ENCODE results near the gene BICRA.

Gene BICRA

DNA sequence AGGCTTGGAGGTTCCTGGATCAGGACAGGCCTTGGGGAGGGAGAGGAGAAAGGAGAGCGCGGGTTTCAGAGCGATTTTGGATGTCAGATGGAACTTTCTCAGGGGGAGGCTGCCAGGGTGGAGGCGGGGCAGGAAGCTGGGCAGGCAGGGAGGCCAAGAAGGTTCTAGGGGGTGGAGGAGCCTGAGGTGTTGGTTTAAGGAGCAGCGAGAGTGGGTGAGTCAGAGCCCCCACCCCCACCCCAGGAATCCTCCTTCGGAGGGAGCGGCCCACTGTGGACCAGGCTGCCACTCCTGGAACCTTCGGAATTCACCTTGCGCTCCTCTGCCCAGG lies 120.5 kb downstream of the BICRA start:
- peaks cover 18% of the 10 kb centered on the region for H3K4me1 Mint-ChIP-seq
- peaks cover 6% of the 10 kb centered on the region for H3K27me3 Mint-ChIP-seq (ENCODE audit: low read depth)
- H3K4me3 Mint-ChIP-seq, result peak overlapping the region; percentile 70 to 76 (median 71)
- TF ChIP-seq, protein P1, sequence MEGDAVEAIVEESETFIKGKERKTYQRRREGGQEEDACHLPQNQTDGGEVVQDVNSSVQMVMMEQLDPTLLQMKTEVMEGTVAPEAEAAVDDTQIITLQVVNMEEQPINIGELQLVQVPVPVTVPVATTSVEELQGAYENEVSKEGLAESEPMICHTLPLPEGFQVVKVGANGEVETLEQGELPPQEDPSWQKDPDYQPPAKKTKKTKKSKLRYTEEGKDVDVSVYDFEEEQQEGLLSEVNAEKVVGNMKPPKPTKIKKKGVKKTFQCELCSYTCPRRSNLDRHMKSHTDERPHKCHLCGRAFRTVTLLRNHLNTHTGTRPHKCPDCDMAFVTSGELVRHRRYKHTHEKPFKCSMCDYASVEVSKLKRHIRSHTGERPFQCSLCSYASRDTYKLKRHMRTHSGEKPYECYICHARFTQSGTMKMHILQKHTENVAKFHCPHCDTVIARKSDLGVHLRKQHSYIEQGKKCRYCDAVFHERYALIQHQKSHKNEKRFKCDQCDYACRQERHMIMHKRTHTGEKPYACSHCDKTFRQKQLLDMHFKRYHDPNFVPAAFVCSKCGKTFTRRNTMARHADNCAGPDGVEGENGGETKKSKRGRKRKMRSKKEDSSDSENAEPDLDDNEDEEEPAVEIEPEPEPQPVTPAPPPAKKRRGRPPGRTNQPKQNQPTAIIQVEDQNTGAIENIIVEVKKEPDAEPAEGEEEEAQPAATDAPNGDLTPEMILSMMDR (IDR thresholded peaks at IDR 0.05; ENCODE audit: unreplicated experiment in 3 of 3), result no peak
- H3K36me3 Mint-ChIP-seq (ENCODE audit: low read depth), result peaks cover 12% of the 10 kb centered on the region
- no peaks in the 10 kb centered on the region for H3K9me3 Mint-ChIP-seq
- peak overlapping the region; percentile 53 to 78 (median 64) for H3K27ac Mint-ChIP-seq

DNA sequence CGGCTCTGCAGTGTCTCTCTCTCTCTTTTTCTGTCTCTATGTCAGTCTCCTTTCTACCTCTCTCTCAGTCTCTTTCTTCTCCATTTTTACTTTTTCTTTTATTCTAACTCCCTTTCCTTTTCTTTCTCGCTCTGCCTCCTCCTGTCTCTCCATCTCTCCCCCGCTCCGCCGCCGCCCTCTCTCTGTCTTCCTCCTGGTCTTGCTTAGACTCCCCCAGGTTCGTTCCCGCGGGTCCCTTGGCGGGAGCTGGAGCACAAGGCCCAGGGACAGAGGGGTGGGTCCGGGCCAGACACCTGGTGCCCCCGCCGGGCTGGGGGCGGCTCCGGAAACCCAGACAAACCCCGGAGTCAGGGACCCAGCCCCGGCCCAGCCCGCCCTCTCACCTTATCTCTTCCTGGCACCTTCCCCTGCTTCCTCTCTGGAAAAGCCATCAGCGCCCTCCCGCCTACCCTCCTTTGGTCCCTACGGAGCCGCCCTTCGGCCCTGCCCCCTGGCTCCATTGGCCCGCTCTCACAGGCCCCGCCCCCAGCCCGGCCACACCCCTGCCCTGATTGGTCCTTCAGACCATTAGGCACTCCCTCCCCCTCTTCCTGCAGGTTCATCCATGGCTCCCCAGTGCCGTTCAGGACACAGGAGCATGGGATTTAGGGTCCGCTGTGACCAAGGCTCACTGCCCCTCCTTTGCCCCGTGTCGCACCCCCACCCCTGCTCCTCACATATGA lies 121.0 kb downstream of the BICRA start:
- peak overlapping the region; percentile 70 to 76 (median 71) for H3K4me3 Mint-ChIP-seq
- peaks cover 6% of the 10 kb centered on the region for H3K27me3 Mint-ChIP-seq (ENCODE audit: low read depth)
- H3K36me3 Mint-ChIP-seq (ENCODE audit: low read depth), result peaks cover 12% of the 10 kb centered on the region
- TF ChIP-seq, protein P1 (IDR thresholded peaks at IDR 0.05; ENCODE audit: unreplicated experiment in 3 of 3), result no peak
- peaks cover 18% of the 10 kb centered on the region for H3K4me1 Mint-ChIP-seq
- H3K9me3 Mint-ChIP-seq, result no peaks in the 10 kb centered on the region
- H3K27ac Mint-ChIP-seq, result peak overlapping the region; percentile 53 to 78 (median 64)

DNA sequence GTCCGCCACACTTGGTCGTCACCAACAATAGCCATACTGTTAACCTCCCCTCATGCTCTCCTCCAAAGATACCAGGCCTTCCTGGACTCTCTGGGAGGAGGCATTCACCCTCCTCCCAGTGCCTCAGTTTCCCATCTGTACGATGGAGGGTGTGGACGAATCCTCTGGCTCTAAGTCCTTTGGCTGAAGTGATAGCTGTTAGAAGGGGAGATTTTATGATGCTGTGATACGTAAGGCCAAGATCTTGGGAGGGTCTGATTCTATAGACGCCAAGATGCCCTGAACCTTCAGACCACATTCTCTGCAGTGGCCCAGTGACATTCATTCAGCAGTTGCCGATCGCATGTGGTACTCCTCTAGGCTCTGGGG lies 121.6 kb downstream of the BICRA start:
- Mint-ChIP-seq H3K4me1 (peaks cover 18% of the 10 kb centered on the region), H3K27ac (no peak overlapping the region), H3K9me3 (no peaks in the 10 kb centered on the region), H3K36me3 (ENCODE audit: low read depth) (peaks cover 12% of the 10 kb centered on the region), H3K4me3 (peak overlapping the region in 1 of 3 experiments; percentile 31), H3K27me3 (ENCODE audit: low read depth) (peaks cover 6% of the 10 kb centered on the region)
- TF ChIP-seq, protein P1 (IDR thresholded peaks at IDR 0.05; ENCODE audit: unreplicated experiment in 3 of 3), result no peak

DNA sequence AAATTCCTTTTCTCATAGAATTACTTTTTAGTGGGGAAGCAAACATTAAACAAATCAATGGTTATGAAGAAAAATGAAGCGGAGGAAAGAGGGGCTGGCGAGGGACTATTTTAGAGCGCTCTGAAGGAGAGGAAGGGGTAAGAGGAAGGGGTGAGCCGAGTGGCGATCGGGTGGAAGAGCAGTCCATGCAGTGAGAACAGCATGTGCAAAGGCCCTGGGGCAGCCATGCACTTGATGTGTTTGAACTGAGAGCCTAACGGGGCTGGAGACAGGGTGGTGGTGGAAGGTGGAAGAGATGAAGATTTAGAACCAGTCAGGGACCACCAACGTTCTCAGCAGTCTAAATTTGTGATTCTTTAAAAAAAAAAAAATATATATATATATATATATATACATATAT lies 122.0 kb downstream of the BICRA start:
- Mint-ChIP-seq H3K9me3 (no peaks in the 10 kb centered on the region), H3K4me1 (peaks cover 18% of the 10 kb centered on the region), H3K36me3 (ENCODE audit: low read depth) (peaks cover 13% of the 10 kb centered on the region), H3K27ac (no peak overlapping the region), H3K4me3 (no peak overlapping the region), H3K27me3 (ENCODE audit: low read depth) (peaks cover 6% of the 10 kb centered on the region)
- TF ChIP-seq, protein P1 (IDR thresholded peaks at IDR 0.05; ENCODE audit: unreplicated experiment in 3 of 3), result no peak

DNA sequence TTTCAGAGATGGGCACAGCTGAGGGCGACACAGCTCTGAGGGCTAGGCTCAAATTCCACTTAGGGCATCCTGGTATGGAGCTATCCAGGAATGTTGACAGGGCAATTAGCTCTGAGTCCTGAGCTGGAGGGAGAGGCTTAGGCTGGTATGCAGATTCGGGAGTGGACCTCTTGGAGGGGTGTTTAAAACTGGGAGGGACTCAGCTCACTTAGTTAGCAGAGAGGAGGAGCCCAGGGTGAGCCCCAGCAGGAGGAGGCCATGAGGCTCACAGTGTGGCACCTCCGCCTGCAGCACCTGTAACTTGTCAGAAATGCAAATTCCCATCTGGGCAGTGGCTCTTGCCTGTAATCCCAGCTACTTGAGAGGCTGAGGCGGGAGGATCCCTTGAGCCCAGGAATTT lies 126.2 kb downstream of the BICRA start:
- TF ChIP-seq, protein P1 (IDR thresholded peaks at IDR 0.05; ENCODE audit: unreplicated experiment in 3 of 3), result no peak
- Mint-ChIP-seq H3K4me3 (no peak overlapping the region), H3K27ac (no peak overlapping the region), H3K4me1 (no peaks in the 10 kb centered on the region), H3K36me3 (ENCODE audit: low read depth) (peaks cover 7% of the 10 kb centered on the region), H3K27me3 (ENCODE audit: low read depth) (no peaks in the 10 kb centered on the region), H3K9me3 (no peaks in the 10 kb centered on the region)

DNA sequence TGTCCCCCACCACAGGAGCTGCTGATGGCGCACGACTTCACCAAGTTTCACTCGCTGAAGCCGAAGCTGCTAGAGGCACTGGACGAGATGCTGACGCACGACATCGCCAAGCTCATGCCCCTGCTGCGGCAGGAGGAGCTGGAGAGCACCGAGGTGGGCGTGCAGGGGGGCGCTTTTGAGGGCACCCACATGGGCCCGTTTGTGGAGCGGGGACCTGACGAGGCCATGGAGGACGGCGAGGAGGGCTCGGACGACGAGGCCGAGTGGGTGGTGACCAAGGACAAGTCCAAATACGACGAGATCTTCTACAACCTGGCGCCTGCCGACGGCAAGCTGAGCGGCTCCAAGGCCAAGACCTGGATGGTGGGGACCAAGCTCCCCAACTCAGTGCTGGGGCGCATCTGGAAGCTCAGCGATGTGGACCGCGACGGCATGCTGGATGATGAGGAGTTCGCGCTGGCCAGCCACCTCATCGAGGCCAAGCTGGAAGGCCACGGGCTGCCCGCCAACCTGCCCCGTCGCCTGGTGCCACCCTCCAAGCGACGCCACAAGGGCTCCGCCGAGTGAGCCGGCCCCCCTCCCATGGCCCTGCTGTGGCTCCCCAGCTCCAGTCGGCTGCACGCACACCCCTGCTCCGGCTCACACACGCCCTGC lies 132.1 kb downstream of the BICRA start:
- no peak overlapping the region for H3K4me3 Mint-ChIP-seq
- TF ChIP-seq, protein P1 (IDR thresholded peaks at IDR 0.05; ENCODE audit: unreplicated experiment in 3 of 3), result no peak
- no peaks in the 10 kb centered on the region for H3K9me3 Mint-ChIP-seq
- H3K27ac Mint-ChIP-seq, result peak overlapping the region in 2 of 3 experiments; percentile 13 to 97
- peaks cover 10% of the 10 kb centered on the region for H3K36me3 Mint-ChIP-seq (ENCODE audit: low read depth)
- peaks cover 8% of the 10 kb centered on the region for H3K27me3 Mint-ChIP-seq (ENCODE audit: low read depth)
- peaks cover 21% of the 10 kb centered on the region for H3K4me1 Mint-ChIP-seq
